HepG2 (cell line): ENCODE results near the gene ITGA6.

Experiments
- POLR2AphosphoS5 ChIP-seq: IDR thresholded peaks from 2 replicates; pipeline ENCODE4 v1.6.1; 2012; ENCODE audit warnings: low read depth, low read length
- UBTF ChIP-seq: sonication (generic); formaldehyde crosslinking; IDR thresholded peaks from 2 replicates; pipeline ENCODE4 v1.4.0; 2020; ENCODE audit warnings: mild to moderate bottlenecking, missing genetic modification reagents
- ZFX ChIP-seq: sonication (generic); formaldehyde crosslinking; IDR thresholded peaks from 2 replicates; pipeline ENCODE4 v1.4.0; 2020; ENCODE audit warnings: mild to moderate bottlenecking, low read depth, missing genetic modification reagents, moderate library complexity

GRCh38 chr2:172446474-172447063, 19.2 kb downstream of the ITGA6 start:
- no peak for TF ChIP-seq ZFX (CRISPR knock-in tag)
- TF ChIP-seq UBTF (CRISPR knock-in tag): no peak
- no peak for TF ChIP-seq POLR2AphosphoS5
